Liver (tissue), 9 donors: ENCODE results near the gene PRAC1. TPM values are rescaled to one million over a fixed set of nuclear protein-coding genes. Genes with fewer than 3 reads are reported as not detected.

Source experiments
- DNase-seq: peaks from one replicate; pipeline ENCODE4 v3.0.0-alpha.2; 2017; ENCODE audit warnings: low spot score
- H3K27ac ChIP-seq, 2 donors: one replicate each; pipeline ENCODE4 v1.7.0; 2013; ENCODE audit warnings: inconsistent platforms in 2 of 2, low read length in 2 of 2, control low read depth in 1 of 2, low read depth in 1 of 2, mild to moderate bottlenecking in 1 of 2
- H3K27me3 ChIP-seq, 4 donors: one replicate each; pipeline versions ENCODE4 v1.6.1 to v1.7.0; 2013; ENCODE audit warnings: low read length in 3 of 4, inconsistent platforms in 1 of 4, mild to moderate bottlenecking in 1 of 4, moderate library complexity in 1 of 4; ENCODE audit not compliant: control insufficient read depth in 4 of 4, insufficient read depth in 4 of 4
- H3K36me3 ChIP-seq, 4 donors: one replicate each; pipeline versions ENCODE4 v1.6.1 to v1.7.0; 2013; ENCODE audit warnings: low read length in 3 of 4, mild to moderate bottlenecking in 3 of 4, low read depth in 1 of 4, moderate library complexity in 1 of 4; ENCODE audit not compliant: control insufficient read depth in 4 of 4, insufficient read depth in 3 of 4
- H3K4me1 ChIP-seq, 4 donors: one replicate each; pipeline versions ENCODE4 v1.6.1 to v1.7.0; 2013; ENCODE audit warnings: low read length in 3 of 4, mild to moderate bottlenecking in 3 of 4, moderate library complexity in 1 of 4; ENCODE audit not compliant: control insufficient read depth in 4 of 4, insufficient read depth in 4 of 4
- H3K4me3 ChIP-seq, 3 donors: one replicate each; pipeline versions ENCODE4 v1.6.1 to v1.7.0; 2013; ENCODE audit warnings: low read length in 3 of 3, control low read depth in 1 of 3, low read depth in 1 of 3, mild to moderate bottlenecking in 1 of 3
- H3K9ac ChIP-seq, 2 donors: one replicate each; pipeline ENCODE4 v1.7.0; 2013; ENCODE audit warnings: low read length in 2 of 2, mild to moderate bottlenecking in 2 of 2, moderate library complexity in 2 of 2, control low read depth in 1 of 2, low read depth in 1 of 2
- H3K9me3 ChIP-seq, 4 donors: one replicate each; pipeline versions ENCODE4 v1.6.1 to v1.7.0; 2013; ENCODE audit warnings: low read length in 3 of 4; ENCODE audit not compliant: control insufficient read depth in 4 of 4
- EGR1 ChIP-seq, 2 donors: IDR thresholded peaks; 2 replicates each; pipeline ENCODE4 v1.6.1; 2016 to 2018; ENCODE audit warnings: antibody characterized with exemption in 2 of 2, low read depth in 2 of 2
- FOXA2 ChIP-seq: IDR thresholded peaks from 2 replicates; pipeline ENCODE4 v1.6.1; 2016; ENCODE audit warnings: antibody characterized with exemption
- GABPA ChIP-seq, 2 donors: IDR thresholded peaks in 1 of 2; conservative IDR thresholded peaks in 1 of 2; 2 replicates each; pipeline ENCODE4 v1.6.1; 2016; ENCODE audit warnings: antibody characterized with exemption in 2 of 2, mild to moderate bottlenecking in 1 of 2, moderate library complexity in 1 of 2
- HNF4A ChIP-seq, 2 donors: conservative IDR thresholded peaks; 2 replicates each; pipeline ENCODE4 v1.6.1; 2016; ENCODE audit warnings: antibody characterized with exemption in 2 of 2, mild to moderate bottlenecking in 2 of 2
- HNF4G ChIP-seq: IDR thresholded peaks from 2 replicates; pipeline ENCODE4 v1.6.1; 2016; ENCODE audit warnings: antibody characterized with exemption
- JUND ChIP-seq, 2 donors: IDR thresholded peaks; 2 replicates each; pipeline ENCODE4 v1.6.1; 2016; ENCODE audit warnings: antibody characterized with exemption in 2 of 2
- NR2F2 ChIP-seq: IDR thresholded peaks from 2 replicates; pipeline ENCODE4 v1.6.1; 2016; ENCODE audit warnings: antibody characterized with exemption
- RAD21 ChIP-seq, 2 donors: IDR thresholded peaks; 2 replicates each; pipeline ENCODE4 v1.6.1; 2016; ENCODE audit warnings: antibody characterized with exemption in 2 of 2, mild to moderate bottlenecking in 2 of 2
- SP1 ChIP-seq: IDR thresholded peaks from 2 replicates; pipeline ENCODE4 v1.6.1; 2018; ENCODE audit warnings: antibody characterized with exemption, mild to moderate bottlenecking
- TAF1 ChIP-seq: conservative IDR thresholded peaks from 2 replicates; pipeline ENCODE4 v1.6.1; 2016; ENCODE audit warnings: antibody characterized with exemption, mild to moderate bottlenecking
- YY1 ChIP-seq: IDR thresholded peaks from 2 replicates; pipeline ENCODE4 v1.6.1; 2016; ENCODE audit warnings: antibody characterized with exemption, mild to moderate bottlenecking
- WGBS: extraction: QIAGEN DNeasy Blood & Tissue Kit; methylation state at CpG from one replicate; pipeline ENCODE4 v1.1.7; 2013; 5-methylcytosine and 5-hydroxymethylcytosine counted together
- polyA plus RNA-seq, 2 donors: library from polyadenylated mRNA; stranded (reverse) in 1 of 2; unstranded in 1 of 2; fragments of 200-250 nt in 1 of 2; fragments of >200 nt in 1 of 2; fragmentation: Nextera tagmentation in 1 of 2; extraction: Ambion mirVana in 1 of 2; gene quantifications; one replicate each; pipeline versions ENCODE4 v1.2.1 to v1.2.3, GENCODE V29; 2013 to 2015
- total RNA-seq, 2 donors: library from RNA; depleted of rRNA; stranded (reverse); fragments of >200 nt; gene quantifications; one replicate each; pipeline ENCODE4 v1.2.3, GENCODE V29; 2014
- TF ChIP-seq, protein P1 (sequence below): IDR thresholded peaks from 2 replicates; pipeline ENCODE4 v1.6.1; 2016; ENCODE audit warnings: antibody characterized with exemption
- TF ChIP-seq, protein P2 (sequence below): fragments of 150-350 bp; IDR thresholded peaks from 2 replicates; pipeline ENCODE4 v1.5.1; 2017; ENCODE audit warnings: improper control_type of control experiment, low read depth, low read length; ENCODE audit not compliant: missing input control
- TF ChIP-seq, protein P3 (sequence below): IDR thresholded peaks from 2 replicates; pipeline ENCODE4 v1.6.1; 2016; ENCODE audit warnings: antibody characterized with exemption
- TF ChIP-seq, protein P4 (sequence below): IDR thresholded peaks from 2 replicates; pipeline ENCODE4 v1.6.1; 2016; ENCODE audit warnings: antibody characterized with exemption, mild to moderate bottlenecking
- donor health status: healthy.
- donor health status: healthy.
- donor health status: healthy.
- donor health status: healthy.
- donor health status: healthy.

The PRAC1 gene
- total and polyA plus RNA-seq, 4 donors, result not detected

DNA sequence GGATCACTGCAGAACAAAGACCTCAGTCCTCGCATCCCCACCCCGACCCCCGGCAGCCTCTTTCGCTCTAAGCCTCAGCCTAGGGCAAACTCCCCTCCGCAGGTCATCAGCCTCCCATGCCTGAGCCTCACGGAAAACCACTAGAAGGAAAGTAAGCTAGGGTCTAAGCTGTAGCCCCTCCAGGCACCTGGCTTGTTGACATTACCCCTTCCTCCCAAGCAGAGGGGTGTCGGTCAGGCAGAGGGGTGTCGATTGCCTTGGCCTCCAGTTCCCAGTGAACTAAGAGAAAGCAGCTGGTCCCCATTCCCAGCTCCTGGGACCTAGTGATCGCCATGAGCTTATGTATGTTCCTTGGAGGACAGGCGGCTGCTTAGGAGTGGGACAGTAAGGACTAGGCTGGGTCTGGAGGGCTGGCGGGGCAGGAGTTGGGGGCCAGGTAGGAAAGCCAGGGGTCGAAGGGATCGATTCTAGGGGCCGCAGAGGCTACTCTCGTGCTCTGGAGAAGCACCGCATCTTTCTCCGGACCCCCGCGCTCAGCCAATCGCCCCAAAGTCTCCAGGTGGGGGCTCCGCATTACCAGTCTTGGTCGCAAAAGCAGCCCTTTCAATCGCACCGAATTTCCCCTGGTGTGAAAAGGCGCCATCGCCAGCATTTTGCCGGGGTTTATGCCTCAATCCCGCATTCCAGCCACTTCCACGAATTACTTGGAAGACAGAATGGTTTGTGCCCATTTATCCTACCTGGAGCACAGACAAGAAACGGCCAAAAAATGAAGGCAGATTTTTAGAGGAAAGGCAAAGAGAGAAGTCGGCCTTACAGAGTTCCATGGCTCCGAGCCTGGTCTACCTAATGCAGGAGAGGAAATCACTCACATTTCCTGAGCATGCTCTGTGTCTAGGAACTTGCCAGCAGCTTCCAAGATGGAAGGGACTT, 27.6 kb upstream of the PRAC1 start:
- Histone ChIP-seq H3K27ac (no peak overlapping the region), H3K9me3 (no peaks in the 10 kb centered on the region), H3K36me3 (no peaks in the 10 kb centered on the region), H3K4me3 (no peak overlapping the region), H3K9ac (no peak overlapping the region), H3K4me1 (peaks cover 0 to 7% (median 2%) of the 10 kb centered on the region in 4 donors), H3K27me3 (peaks cover 11 to 64% (median 30%) of the 10 kb centered on the region in 4 donors)
- 12% methylated on average over 32 of the region's 32 CpGs for WGBS
- DNase-seq, result no peak
- no peak for TF ChIP-seq HNF4G
- TF ChIP-seq, protein P1, sequence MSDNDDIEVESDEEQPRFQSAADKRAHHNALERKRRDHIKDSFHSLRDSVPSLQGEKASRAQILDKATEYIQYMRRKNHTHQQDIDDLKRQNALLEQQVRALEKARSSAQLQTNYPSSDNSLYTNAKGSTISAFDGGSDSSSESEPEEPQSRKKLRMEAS, result no peak

DNA sequence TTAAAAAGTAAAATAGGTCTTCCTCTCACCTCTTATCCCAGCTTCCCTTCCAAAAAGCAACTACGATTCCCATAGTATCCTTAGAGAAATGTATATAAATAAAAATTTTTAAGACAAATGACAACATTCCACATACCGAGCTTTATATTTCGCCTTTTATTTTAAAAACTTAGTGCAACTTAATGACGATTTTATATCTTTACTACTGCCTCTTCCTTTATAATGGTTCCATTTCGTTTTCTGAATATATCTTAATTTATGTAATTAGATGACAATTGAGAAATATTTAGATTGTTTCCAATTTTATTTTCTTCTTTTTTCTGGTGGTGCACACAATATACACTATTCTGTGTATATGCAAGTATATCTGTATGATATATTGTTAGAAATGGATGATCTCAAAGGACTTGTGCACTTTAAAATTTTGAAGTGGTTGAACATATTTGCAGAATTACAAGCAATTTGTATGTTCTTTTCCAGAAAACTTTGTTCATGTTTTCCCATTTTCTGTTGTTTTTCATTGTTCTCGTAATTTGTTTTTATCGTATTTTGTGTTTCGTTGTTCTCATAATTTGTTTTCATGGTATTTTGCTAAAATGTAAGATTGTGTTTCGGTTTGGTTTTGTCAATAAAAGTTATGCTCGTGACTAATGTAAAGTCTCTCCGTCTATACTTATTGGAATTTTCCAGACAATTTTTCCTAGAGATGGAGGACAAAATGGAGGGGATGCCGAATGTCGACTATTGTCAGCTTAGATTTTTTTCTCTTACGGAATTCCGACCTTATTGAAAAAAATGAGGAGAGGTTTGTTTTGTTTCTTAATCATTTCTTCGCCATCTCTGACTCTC, 26.6 kb upstream of the PRAC1 start:
- Histone ChIP-seq H3K27ac (no peak overlapping the region), H3K4me3 (no peak overlapping the region), H3K4me1 (peaks cover 0 to 5% (median 1%) of the 10 kb centered on the region in 4 donors), H3K9me3 (no peaks in the 10 kb centered on the region), H3K27me3 (peaks cover 10 to 56% (median 32%) of the 10 kb centered on the region in 4 donors), H3K36me3 (no peaks in the 10 kb centered on the region), H3K9ac (no peak overlapping the region)
- no peak for TF ChIP-seq HNF4A (conservative IDR thresholded peaks at IDR 0.05)
- no peak for TF ChIP-seq NR2F2
- TF ChIP-seq FOXA2, result no peak
- TF ChIP-seq, protein P2, sequence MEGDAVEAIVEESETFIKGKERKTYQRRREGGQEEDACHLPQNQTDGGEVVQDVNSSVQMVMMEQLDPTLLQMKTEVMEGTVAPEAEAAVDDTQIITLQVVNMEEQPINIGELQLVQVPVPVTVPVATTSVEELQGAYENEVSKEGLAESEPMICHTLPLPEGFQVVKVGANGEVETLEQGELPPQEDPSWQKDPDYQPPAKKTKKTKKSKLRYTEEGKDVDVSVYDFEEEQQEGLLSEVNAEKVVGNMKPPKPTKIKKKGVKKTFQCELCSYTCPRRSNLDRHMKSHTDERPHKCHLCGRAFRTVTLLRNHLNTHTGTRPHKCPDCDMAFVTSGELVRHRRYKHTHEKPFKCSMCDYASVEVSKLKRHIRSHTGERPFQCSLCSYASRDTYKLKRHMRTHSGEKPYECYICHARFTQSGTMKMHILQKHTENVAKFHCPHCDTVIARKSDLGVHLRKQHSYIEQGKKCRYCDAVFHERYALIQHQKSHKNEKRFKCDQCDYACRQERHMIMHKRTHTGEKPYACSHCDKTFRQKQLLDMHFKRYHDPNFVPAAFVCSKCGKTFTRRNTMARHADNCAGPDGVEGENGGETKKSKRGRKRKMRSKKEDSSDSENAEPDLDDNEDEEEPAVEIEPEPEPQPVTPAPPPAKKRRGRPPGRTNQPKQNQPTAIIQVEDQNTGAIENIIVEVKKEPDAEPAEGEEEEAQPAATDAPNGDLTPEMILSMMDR, result no peak
- TF ChIP-seq SP1, result no peak
- TF ChIP-seq, protein P3, sequence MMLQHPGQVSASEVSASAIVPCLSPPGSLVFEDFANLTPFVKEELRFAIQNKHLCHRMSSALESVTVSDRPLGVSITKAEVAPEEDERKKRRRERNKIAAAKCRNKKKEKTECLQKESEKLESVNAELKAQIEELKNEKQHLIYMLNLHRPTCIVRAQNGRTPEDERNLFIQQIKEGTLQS, result no peak
- TF ChIP-seq, protein P4, sequence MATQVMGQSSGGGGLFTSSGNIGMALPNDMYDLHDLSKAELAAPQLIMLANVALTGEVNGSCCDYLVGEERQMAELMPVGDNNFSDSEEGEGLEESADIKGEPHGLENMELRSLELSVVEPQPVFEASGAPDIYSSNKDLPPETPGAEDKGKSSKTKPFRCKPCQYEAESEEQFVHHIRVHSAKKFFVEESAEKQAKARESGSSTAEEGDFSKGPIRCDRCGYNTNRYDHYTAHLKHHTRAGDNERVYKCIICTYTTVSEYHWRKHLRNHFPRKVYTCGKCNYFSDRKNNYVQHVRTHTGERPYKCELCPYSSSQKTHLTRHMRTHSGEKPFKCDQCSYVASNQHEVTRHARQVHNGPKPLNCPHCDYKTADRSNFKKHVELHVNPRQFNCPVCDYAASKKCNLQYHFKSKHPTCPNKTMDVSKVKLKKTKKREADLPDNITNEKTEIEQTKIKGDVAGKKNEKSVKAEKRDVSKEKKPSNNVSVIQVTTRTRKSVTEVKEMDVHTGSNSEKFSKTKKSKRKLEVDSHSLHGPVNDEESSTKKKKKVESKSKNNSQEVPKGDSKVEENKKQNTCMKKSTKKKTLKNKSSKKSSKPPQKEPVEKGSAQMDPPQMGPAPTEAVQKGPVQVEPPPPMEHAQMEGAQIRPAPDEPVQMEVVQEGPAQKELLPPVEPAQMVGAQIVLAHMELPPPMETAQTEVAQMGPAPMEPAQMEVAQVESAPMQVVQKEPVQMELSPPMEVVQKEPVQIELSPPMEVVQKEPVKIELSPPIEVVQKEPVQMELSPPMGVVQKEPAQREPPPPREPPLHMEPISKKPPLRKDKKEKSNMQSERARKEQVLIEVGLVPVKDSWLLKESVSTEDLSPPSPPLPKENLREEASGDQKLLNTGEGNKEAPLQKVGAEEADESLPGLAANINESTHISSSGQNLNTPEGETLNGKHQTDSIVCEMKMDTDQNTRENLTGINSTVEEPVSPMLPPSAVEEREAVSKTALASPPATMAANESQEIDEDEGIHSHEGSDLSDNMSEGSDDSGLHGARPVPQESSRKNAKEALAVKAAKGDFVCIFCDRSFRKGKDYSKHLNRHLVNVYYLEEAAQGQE, result no peak
- TF ChIP-seq EGR1 (IDR thresholded peaks at IDR 0.05; ENCODE audit: low read depth in 2 of 2), result no peak
- no peak for TF ChIP-seq TAF1
- TF ChIP-seq JUND (IDR thresholded peaks at IDR 0.05), result no peak
- TF ChIP-seq RAD21 (IDR thresholded peaks at IDR 0.05), result no peak
- no peak for TF ChIP-seq HNF4G
- TF ChIP-seq YY1, result no peak
- TF ChIP-seq, protein P1, result no peak
- no peak for TF ChIP-seq GABPA (IDR thresholded peaks at IDR 0.05 in 1 of 2, conservative IDR thresholded peaks at IDR 0.05 in 1 of 2)
- WGBS, result 23% methylated on average over 16 of the region's 16 CpGs
- DNase-seq, result no peak
